Islet of Langerhans (tissue), 1 donor: ENCODE measurements around the gene PBOV1.

Experiments
- FAIRE-seq: peaks from one replicate; lab custom pipeline; 2011; peaks lifted over from hg19 to GRCh38; lab: Jason Lieb, UNC

Gene PBOV1

GRCh38 chr6:138218449-138218848 lies at the start of gene PBOV1:
Gene PBOV1 (minus strand): TSS chr6:138218491. CDS start chr6:138218395, 96 bp downstream.
- no peak for FAIRE-seq

- no peak for FAIRE-seq
Measured at GRCh38 chr6:138266095-138266494, 47.8 kb upstream of the PBOV1 start.

GRCh38 chr6:138264372-138264880 lies 46.1 kb upstream of the PBOV1 start:
- FAIRE-seq, result no peak

GRCh38 chr6:138263963-138264362 lies 45.7 kb upstream of the PBOV1 start:
- FAIRE-seq, result no peak

- no peak for FAIRE-seq
Measured at GRCh38 chr6:138261116-138261780, 43.0 kb upstream of the PBOV1 start.

- no peak for FAIRE-seq
Measured at GRCh38 chr6:138258991-138259390, 40.7 kb upstream of the PBOV1 start.

GRCh38 chr6:138258197-138258596 lies 39.9 kb upstream of the PBOV1 start:
- FAIRE-seq, result no peak

GRCh38 chr6:138257638-138258040 lies 39.3 kb upstream of the PBOV1 start:
- no peak for FAIRE-seq

GRCh38 chr6:138255443-138255842 lies 37.2 kb upstream of the PBOV1 start:
- no peak for FAIRE-seq

- FAIRE-seq, result no peak
Measured at GRCh38 chr6:138253731-138254130, 35.4 kb upstream of the PBOV1 start.

- peak; percentile 100 for FAIRE-seq
Measured at GRCh38 chr6:138250513-138251247, 32.4 kb upstream of the PBOV1 start.

- peak; percentile 24 for FAIRE-seq
Measured at GRCh38 chr6:138250053-138250452, 31.8 kb upstream of the PBOV1 start.

GRCh38 chr6:138248878-138249277 lies 30.6 kb upstream of the PBOV1 start:
- FAIRE-seq, result no peak

GRCh38 chr6:138248011-138248410 lies 29.7 kb upstream of the PBOV1 start:
- FAIRE-seq, result no peak

- peak; percentile 33 for FAIRE-seq
Measured at GRCh38 chr6:138246650-138247440, 28.6 kb upstream of the PBOV1 start.

GRCh38 chr6:138245751-138246150 lies 27.5 kb upstream of the PBOV1 start:
- no peak for FAIRE-seq

GRCh38 chr6:138242987-138243592 lies 24.8 kb upstream of the PBOV1 start:
- FAIRE-seq, result peak; percentile 89

GRCh38 chr6:138241934-138242333 lies 23.6 kb upstream of the PBOV1 start:
- FAIRE-seq, result no peak

GRCh38 chr6:138241381-138241780 lies 23.1 kb upstream of the PBOV1 start:
- no peak for FAIRE-seq

- no peak for FAIRE-seq
Measured at GRCh38 chr6:138240476-138241245, 22.4 kb upstream of the PBOV1 start.

- peak; percentile 97 for FAIRE-seq
Measured at GRCh38 chr6:138239774-138240173, 21.5 kb upstream of the PBOV1 start.

GRCh38 chr6:138238368-138238767 lies 20.1 kb upstream of the PBOV1 start:
- no peak for FAIRE-seq
